GM23338 (cell line): ENCODE results near the gene CBS. TPM values are rescaled to one million over a fixed set of nuclear protein-coding genes. Genes with fewer than 3 reads are reported as not detected.

ENCODE experiments used
- polyA plus RNA-seq: library from polyadenylated mRNA; unstranded; fragments of >200 nt; fragmentation: Nextera tagmentation; extraction: Ambion mirVana; gene quantifications from 2 replicates; pipeline ENCODE4 v1.2.1, GENCODE V29; 2016
- total RNA-seq: library from RNA; depleted of rRNA; stranded (reverse); fragments of >200 nt; shearing (Covaris generic); gene quantifications from 2 replicates; pipeline ENCODE4 v1.2.3, GENCODE V29; 2014; rRNA removed

CBS gene
- total and polyA plus RNA-seq, 2 experiments from 2014 or later: 421 to 861 TPM

Other genes with a start within 250 kb of the CBS start
- 50.2 TPM in 2 replicates for gene WDR4, start 196.3 kb downstream of the CBS start, total RNA-seq
- gene WDR4, start 196.3 kb downstream of the CBS start, polyA plus RNA-seq: 20.3 and 22.5 TPM in 2 replicates
- gene NDUFV3, start 182.5 kb downstream of the CBS start, total RNA-seq: 42.4 and 51.5 TPM in 2 replicates
- 71.2 and 75.5 TPM in 2 replicates for gene NDUFV3, start 182.5 kb downstream of the CBS start, polyA plus RNA-seq
- 37.0 and 44.2 TPM in 2 replicates for gene ERVH48-1, start 150.2 kb downstream of the CBS start, total RNA-seq
- 31.7 and 34.1 TPM in 2 replicates for gene ERVH48-1, start 150.2 kb downstream of the CBS start, polyA plus RNA-seq
- 21.9 and 29.9 TPM in 2 replicates for gene PKNOX1, start 101.3 kb downstream of the CBS start, total RNA-seq
- gene PKNOX1, start 101.3 kb downstream of the CBS start, polyA plus RNA-seq: 76.7 and 79.9 TPM in 2 replicates
- gene U2AF1, start 31.7 kb upstream of the CBS start, total RNA-seq: 70.4 and 92.9 TPM in 2 replicates
- gene U2AF1, start 31.7 kb upstream of the CBS start, polyA plus RNA-seq: 288 and 322 TPM in 2 replicates
- gene CRYAA, start 93.2 kb upstream of the CBS start, total RNA-seq: not detected in 2 replicates
- not detected in 2 replicates for gene CRYAA, start 93.2 kb upstream of the CBS start, polyA plus RNA-seq